RCC 7860 (cell line): Measurements from ENCODE around the gene APIP.
A peak's percentile ranks its signal among the peaks of the same experiment; 100 is the strongest.

Source experiments
- DNase-seq: peaks from one replicate; pipeline ENCODE4 v3.0.0-alpha.2; 2015; ENCODE audit warnings: low spot score
- FAIRE-seq: peaks from 2 replicates; lab custom pipeline; 2012; peaks lifted over from hg19 to GRCh38; lab: Jason Lieb, UNC

The APIP gene

DNA sequence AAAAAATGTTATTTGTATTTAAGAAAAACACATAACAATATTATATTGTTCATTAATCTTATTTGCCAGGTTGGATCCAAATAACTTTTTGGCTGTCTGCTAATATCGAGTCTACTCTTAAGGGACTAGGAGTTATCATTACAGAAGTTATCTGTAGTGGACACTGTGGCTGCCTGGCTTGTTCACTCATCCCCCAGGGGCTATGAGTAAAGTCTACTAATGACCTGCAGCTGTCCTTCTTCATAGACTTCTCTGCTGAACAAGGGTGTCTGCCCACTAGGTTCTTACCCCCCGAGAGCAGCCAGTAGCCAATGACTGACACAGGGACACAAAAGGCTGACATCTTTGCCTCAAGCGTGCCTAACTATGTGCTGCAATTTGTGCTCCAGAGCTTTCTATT, 69.7 kb downstream of the APIP start:
- DNase-seq, result no peak
- no peak for FAIRE-seq

DNA sequence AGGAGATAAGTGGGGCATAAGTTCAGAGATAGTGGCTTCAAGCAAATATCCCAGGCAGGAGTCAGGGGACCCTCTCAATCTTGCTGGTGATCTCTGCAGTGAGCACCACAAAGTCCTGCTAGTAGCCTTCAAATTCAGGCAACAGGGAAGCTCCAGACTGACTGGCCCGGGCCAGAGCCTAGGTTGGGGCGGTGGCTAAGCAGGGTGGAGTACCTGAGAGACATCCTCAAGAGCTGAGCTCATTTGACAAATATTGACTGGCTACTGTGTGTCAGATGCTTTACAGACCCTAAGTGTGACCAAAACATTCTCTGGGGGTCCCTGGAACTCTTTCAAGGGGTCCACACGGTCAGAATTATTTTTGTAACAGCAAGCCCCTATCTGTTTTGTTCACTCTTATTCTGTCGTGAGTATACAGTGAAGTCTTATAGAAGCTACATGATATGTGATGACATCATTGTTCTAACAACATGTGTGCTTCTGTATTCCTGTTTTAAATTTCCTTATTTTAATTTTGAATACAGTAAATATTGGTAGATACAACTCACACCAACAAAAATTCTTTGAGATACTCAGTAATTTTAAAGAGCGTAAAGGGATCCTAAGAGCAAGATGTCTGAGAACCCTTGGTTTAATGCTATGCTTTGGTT, 71.6 kb downstream of the APIP start:
- FAIRE-seq (no peak), DNase-seq (no peak)

DNA sequence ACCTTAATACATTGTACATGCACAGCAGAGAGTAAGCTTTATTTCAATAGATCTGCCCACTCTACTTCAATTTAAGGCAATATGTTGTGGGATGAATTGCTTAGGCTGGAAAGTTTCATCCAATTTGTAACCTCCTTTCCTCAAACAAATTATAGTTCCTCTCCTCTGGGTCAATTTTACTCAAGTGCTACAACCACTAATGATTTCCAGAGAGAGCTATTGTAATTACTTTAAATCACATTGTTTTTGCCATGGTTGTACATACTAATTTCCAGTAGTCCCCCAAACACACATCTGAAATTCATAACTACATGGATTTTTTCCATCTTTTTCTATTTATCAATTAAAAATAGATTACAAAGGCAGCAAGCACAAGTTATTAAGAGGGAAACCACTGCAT, 72.9 kb downstream of the APIP start:
- FAIRE-seq (no peak), DNase-seq (no peak)

DNA sequence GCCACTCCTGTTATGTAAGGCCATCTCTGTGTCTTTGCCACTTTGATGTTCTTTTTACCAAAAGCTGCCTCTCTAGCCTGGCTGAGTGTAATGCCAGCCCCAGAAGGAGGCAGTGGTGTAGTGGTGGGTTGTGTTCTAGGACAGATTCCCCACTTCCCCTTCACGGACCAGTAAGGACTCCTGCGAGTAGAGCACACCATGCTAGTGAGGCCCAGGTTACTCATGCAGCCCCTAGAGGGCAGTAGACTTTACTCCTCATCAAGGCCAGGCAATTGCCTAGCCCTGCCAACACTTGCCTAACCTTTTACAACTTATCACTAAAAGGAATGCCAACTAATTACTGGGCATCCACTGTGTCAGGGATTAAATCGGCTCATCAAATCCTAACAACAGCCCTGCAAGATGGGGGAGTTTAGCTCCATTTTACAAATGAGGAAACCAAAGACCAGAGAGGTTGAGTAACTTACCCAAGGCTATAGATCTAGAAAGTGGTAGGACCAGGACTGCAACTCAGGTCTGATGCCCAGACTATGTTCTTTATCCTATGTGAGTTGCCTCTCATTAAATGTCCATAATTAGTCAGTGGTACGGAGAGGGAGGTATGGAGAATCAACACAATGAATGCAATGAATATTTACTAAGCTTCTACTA, 75.3 kb downstream of the APIP start:
- no peak for FAIRE-seq

DNA sequence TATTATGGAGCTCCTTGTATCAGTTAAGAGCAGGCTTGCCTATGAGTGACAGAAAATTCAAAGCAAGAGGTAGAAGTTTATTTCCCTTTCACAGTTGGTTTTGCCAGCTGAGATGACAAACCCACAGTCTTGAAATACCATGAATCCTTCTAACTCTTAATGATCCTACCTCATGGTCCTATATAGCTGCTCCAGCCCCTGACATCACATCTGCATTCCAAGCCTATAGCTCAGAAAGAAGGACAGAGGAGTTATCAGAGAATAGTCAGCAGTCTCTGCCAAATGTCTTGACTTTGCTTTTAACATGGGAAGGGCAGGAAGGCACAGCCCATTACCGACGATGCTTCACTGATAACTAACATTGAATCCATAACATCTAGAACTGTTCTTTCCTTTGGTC, 76.2 kb downstream of the APIP start:
- DNase-seq (no peak), FAIRE-seq (no peak)

More for the DNA sequence above, 75.3 kb downstream of the APIP start:
- DNase-seq, result peak; percentile 14

DNA sequence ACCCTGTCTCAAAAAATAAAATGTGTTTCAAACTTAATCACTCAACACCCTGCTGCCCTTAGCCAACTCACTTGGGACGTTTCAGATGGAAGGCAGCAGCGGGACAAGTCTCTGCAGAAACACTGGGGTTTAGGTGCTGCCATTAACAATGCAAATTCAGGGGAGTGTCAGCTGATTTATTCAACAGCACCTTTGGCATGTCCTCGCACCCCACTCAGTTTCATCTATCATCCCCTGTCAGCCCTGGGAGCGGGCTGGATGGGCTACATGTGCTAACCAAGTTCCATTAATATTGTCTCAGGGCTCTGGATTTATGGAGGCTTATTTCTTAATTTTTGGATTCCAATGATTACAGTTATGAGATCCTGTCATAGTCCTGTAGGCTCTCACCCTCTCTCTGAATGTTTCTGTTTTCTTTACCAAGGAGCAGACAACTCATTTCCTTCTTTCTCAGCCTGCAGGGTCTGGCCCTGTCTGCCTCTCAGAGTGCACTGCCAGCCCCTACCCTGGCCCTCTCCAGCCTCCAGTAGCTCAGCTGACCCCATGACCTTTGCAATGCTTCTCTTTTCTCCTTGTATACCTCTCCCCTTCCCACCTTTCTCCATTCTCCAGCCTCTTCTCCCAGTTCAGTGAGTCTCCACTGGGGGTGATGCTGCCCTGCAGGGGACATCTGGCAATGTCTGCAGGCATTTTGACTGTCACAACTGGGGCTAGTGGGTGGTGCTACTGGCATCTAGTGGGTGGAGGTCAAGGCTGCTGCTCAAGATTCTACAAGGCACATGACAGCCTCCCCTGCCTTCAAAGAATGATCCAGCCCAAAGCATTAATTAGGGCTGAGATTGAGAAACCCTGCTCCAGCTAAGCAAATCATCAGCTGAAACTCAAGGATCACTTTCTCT, 79.0 kb downstream of the APIP start:
- DNase-seq, result no peak
- no peak for FAIRE-seq

DNA sequence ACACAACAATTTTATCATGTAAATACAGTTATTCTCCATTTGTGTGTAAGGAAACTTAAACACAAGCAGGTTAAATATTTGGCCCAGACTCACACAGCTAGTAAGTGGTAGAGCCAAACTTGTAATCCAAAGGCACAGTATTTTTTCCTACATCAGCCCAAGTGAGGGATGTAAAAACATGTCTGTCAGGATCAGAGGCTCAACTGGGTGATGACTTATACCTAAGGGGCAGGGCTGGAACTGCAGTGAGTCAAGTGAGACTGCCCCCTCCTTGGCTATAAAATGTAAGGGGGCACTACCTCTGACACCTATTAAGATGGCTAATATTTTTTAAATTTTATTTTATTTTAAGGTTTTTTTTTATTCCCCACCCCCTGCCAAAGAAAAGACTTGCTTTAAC, 82.6 kb downstream of the APIP start:
- no peak for DNase-seq
- no peak for FAIRE-seq
